ENCODE measurements around the gene RIOK2.

DNA sequence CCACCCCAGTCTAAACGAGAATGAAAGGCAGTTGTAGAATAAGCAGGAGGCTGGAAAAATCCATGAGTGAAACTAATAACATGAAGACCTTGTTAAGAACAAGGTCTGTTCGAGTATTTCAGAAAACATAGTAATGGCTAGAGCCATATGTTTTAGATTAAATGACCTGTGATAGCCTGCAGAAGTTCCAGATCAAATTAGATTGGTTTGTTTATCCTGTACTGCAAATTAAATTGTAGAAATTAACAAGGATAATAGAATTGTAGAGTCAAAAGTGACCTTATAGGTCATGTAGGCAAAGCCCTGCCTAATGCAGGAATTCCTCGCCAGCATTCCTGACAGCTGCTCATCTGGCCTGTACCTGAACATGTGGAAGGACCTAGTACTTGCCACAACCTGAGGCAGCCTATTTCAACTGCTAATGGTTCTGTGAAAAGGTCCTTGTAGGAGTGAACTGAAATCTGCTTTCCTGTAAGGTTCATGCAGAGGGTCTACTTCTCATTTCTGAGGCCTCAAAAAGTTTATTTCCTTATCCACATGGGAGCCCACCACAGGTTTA, 57.8 kb downstream of the RIOK2 start:
- TF ChIP-seq, protein P1, sequence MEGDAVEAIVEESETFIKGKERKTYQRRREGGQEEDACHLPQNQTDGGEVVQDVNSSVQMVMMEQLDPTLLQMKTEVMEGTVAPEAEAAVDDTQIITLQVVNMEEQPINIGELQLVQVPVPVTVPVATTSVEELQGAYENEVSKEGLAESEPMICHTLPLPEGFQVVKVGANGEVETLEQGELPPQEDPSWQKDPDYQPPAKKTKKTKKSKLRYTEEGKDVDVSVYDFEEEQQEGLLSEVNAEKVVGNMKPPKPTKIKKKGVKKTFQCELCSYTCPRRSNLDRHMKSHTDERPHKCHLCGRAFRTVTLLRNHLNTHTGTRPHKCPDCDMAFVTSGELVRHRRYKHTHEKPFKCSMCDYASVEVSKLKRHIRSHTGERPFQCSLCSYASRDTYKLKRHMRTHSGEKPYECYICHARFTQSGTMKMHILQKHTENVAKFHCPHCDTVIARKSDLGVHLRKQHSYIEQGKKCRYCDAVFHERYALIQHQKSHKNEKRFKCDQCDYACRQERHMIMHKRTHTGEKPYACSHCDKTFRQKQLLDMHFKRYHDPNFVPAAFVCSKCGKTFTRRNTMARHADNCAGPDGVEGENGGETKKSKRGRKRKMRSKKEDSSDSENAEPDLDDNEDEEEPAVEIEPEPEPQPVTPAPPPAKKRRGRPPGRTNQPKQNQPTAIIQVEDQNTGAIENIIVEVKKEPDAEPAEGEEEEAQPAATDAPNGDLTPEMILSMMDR (IDR thresholded peaks at IDR 0.05 in 2 of 3, conservative IDR thresholded peaks at IDR 0.05 in 1 of 3; ENCODE audit: control insufficient read depth in 2 of 3, extremely low read depth in 1 of 3, insufficient read depth in 1 of 3, low read depth in 3 of 3, low read length in 3 of 3) = no peak
- no peak for TF ChIP-seq EGR1 (IDR thresholded peaks at IDR 0.05; ENCODE audit: borderline replicate concordance in 1 of 2, low read depth in 2 of 2, low read length in 2 of 2)
- TF ChIP-seq CREB1 (IDR thresholded peaks at IDR 0.05; ENCODE audit: low read depth) = no peak

All from GM12878 (cell line).